A549 (cell line): ENCODE data around the gene SLC37A1.

Experiments
- CBX8 ChIP-seq: fragments of 200-600 bp; sonication (generic); IDR thresholded peaks from 2 replicates; pipeline ENCODE4 v1.6.1; 2016
- CEBPB ChIP-seq, 2 experiments: fragments of >200 bp in 1 of 2; sonication (Bioruptor Twin) in 1 of 2; formaldehyde crosslinking in 1 of 2; IDR thresholded peaks; 2 replicates each; pipeline ENCODE4 v1.6.1; 2012 to 2016
- CHD2 ChIP-seq: fragments of 150-350 bp; IDR thresholded peaks from 2 replicates; pipeline ENCODE4 v1.6.1; 2014; ENCODE audit warnings: low read length; ENCODE audit not compliant: partially characterized antibody
- EP300 ChIP-seq, 2 experiments: fragments of >200 bp; sonication (Bioruptor Twin); formaldehyde crosslinking; IDR thresholded peaks; 2 replicates in 1 of 2; 3 replicates in 1 of 2; pipeline ENCODE4 v1.6.1; 2016 to 2017
- MYC ChIP-seq: IDR thresholded peaks from 2 replicates; pipeline ENCODE4 v1.6.1; 2012; ENCODE audit warnings: mild to moderate bottlenecking, inconsistent platforms, low read length, improper control_type of control experiment, borderline replicate concordance
- POLR2A ChIP-seq: IDR thresholded peaks from 2 replicates; pipeline ENCODE4 v1.6.1; 2012; ENCODE audit warnings: mild to moderate bottlenecking, low read length
- TF ChIP-seq, protein P1 (sequence below): fragments of >200 bp; sonication (Bioruptor Twin); formaldehyde crosslinking; IDR thresholded peaks from 3 replicates; pipeline ENCODE4 v1.5.1; 2016
- TF ChIP-seq, protein P2 (sequence below): fragments of 250-450 bp; sonication (Bioruptor Pico); IDR thresholded peaks from 2 replicates; pipeline ENCODE4 v1.5.0; 2020; ENCODE audit warnings: low read depth, mild to moderate bottlenecking, moderate library complexity

DNA sequence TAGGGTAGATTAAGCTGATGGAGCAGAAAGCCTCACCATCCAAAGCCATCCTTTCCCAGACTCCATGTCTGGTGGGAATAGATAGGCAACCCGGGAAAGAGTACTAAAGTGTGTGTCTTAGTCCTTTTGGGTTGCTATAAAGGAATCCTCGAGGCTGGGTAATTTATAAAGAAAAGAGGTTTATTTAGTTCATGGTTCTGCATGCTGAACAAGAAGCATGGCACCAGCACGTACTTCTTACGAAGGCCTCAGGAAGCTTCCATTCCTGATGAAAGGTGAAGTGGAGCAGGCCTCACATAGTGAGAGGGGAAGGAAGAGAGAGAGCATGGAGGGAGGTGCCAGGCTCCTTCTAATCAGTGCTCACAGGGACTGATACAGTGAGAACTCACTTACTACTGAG is 6.2 kb upstream of the SLC37A1 start:
- TF ChIP-seq POLR2A, result no peak
- TF ChIP-seq, protein P1, sequence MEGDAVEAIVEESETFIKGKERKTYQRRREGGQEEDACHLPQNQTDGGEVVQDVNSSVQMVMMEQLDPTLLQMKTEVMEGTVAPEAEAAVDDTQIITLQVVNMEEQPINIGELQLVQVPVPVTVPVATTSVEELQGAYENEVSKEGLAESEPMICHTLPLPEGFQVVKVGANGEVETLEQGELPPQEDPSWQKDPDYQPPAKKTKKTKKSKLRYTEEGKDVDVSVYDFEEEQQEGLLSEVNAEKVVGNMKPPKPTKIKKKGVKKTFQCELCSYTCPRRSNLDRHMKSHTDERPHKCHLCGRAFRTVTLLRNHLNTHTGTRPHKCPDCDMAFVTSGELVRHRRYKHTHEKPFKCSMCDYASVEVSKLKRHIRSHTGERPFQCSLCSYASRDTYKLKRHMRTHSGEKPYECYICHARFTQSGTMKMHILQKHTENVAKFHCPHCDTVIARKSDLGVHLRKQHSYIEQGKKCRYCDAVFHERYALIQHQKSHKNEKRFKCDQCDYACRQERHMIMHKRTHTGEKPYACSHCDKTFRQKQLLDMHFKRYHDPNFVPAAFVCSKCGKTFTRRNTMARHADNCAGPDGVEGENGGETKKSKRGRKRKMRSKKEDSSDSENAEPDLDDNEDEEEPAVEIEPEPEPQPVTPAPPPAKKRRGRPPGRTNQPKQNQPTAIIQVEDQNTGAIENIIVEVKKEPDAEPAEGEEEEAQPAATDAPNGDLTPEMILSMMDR, result no peak
- no peak for TF ChIP-seq CEBPB (IDR thresholded peaks at IDR 0.05)
- TF ChIP-seq CHD2, result no peak
- no peak for TF ChIP-seq EP300 (IDR thresholded peaks at IDR 0.05)
- TF ChIP-seq, protein P2, sequence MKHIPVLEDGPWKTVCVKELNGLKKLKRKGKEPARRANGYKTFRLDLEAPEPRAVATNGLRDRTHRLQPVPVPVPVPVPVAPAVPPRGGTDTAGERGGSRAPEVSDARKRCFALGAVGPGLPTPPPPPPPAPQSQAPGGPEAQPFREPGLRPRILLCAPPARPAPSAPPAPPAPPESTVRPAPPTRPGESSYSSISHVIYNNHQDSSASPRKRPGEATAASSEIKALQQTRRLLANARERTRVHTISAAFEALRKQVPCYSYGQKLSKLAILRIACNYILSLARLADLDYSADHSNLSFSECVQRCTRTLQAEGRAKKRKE, result no peak
- TF ChIP-seq CBX8, result no peak
- TF ChIP-seq MYC, result no peak
